HG03280 (cell line): Measurements from ENCODE around the gene TUT4.

Experiments used
- ATAC-seq: cut with Tn5 transposase; IDR thresholded peaks from one replicate; pipeline ENCODE4 v1.9.1; 2021; ENCODE audit warnings: mild to moderate bottlenecking, moderate library complexity; ENCODE audit not compliant: unreplicated experiment

Gene TUT4

GRCh38 chr1:52473039-52473438, 79.9 kb downstream of the TUT4 start:
- no peak for ATAC-seq

DNA sequence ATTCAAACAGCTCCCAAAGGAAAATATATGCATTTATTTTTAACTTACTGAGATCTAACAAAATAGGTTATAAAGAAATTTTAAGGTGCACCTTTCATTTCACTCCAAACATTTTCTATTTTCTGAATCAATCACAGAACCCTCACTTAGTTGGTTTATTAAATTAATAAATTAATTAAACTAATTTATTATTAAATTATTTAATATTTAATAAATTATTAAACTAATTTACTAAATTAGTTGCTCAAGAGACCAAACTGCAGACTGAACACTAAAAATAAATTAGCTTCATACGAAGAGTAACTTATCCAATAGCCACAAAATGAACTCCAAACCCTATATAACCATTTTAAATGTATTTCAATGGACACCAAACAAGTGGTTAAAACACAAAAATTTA, 80.5 kb downstream of the TUT4 start:
- no peak for ATAC-seq

DNA sequence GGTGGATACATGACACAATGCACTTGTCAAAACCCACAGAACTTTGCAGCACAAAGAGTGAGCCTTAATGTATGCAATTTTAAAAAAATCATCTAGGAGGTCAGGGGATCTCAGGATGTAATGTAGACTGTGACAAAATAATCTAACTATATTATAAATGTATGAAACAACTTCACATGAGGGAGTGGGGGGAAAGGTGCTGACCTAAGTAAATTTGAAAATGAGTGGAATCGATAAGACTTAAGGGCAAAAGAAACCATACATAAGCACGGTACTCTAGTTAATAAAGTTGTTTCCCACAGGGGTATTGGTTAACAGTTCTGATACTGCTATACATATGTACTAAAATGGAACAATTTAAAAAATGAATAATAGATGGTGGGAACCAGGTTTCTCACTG, 83.8 kb downstream of the TUT4 start:
- no peak for ATAC-seq

DNA sequence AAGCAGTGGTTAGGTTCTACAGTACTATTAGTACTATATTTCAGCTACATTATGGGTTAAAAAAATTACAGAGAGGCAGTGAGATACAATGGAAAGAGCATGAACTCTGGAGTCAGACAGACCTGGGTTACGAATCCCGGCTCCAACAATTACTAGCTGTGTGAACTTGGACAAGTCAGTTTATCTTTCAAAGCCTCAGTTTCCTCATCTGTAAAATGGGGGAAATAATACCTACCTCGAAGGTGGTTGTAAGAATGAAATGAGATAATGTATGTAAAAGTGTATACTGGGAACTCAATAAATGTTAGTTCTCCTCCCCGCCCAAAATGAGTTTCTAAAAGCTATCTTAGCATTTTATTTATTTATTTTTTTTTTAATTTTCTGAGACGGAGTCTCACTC, 89.0 kb downstream of the TUT4 start:
- ATAC-seq = no peak

- ATAC-seq = no peak
These were observed 91.1 kb downstream of the TUT4 start for GRCh38 chr1:52461821-52462220.

DNA sequence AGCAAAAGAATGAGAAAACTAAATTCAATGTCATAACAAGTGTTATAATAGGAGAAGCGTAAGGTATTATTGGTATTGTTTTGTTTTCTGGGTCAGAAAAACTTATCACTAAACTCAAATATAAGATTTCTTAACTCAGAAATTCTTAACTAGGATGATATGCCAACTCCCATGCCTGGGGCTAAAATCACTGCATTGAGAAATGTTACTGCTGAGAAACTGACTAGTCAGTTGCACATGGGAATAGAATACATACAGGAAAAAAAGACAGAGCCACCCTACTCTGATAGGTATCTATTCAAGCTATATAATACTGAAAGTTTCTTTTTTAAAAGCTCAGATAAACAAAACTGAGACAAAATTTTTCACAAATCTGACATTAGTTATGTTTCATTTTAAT, 92.2 kb downstream of the TUT4 start:
- no peak for ATAC-seq

DNA sequence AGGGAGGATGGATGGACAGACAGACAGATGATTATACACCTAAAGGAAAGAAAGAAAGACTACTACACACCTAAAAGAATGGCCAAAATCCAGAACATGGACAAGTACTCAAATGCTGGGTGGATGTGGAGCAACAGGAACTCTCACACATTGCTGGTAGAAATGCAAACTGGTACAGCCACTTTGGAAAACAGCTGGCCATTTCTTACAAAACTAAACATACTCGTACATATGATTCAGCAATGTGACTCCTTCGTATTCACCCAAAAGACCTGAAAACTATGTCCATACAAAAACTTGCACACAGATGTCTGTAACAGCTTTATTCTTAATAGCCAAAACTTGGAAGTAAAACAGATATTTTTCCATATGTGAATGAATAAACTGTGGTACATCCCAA, 97.2 kb downstream of the TUT4 start:
- ATAC-seq = no peak

GRCh38 chr1:52454779-52455178, 98.1 kb downstream of the TUT4 start:
- no peak for ATAC-seq

DNA sequence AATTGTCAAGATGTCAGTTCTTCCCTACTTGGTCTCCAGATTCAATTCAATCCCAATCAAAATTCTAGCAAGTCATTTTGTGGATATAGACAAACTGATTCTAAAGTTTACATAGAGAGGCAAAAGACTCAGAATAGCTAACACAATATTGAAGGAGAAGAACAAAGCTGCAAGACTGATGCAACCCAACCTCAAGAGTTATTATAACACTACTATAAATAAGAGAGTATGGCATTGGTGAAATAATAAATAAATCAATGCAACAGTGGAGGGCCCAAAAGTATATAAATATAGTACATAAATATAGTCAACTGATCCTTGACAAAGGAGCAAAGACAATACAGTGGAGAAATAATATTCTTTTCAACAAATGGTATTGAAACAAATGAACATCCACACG, 98.8 kb downstream of the TUT4 start:
- ATAC-seq = no peak

GRCh38 chr1:52444463-52444862, 108.4 kb downstream of the TUT4 start:
- no peak for ATAC-seq

GRCh38 chr1:52439976-52440375, 112.9 kb downstream of the TUT4 start:
- no peak for ATAC-seq

DNA sequence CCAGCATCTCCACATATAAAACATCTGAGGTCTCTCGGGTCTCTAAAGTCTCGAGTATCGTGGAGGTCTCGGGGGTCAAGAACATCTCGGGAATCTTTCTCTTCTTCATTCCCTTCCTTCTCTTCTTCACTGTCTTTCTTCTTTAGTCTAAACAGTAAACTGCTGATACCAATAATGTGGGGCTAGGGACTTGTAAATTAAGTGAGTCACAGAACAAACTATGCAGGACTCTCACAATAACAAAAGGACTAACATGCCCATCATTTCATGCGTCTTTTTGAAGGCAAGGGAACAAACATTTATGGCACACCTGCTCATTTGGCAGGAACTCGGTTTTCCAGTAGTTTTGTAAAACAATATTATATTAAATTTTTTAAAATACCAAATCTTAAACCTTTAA, 116.1 kb downstream of the TUT4 start:
- ATAC-seq = no peak

- ATAC-seq = no peak
These were observed 117.2 kb downstream of the TUT4 start for GRCh38 chr1:52435650-52436049.

- no peak for ATAC-seq
These were observed 117.7 kb downstream of the TUT4 start for GRCh38 chr1:52435211-52435610.

GRCh38 chr1:52432807-52433206, 120.1 kb downstream of the TUT4 start:
- no peak for ATAC-seq

GRCh38 chr1:52427152-52427551, 125.7 kb downstream of the TUT4 start:
- ATAC-seq = no peak

DNA sequence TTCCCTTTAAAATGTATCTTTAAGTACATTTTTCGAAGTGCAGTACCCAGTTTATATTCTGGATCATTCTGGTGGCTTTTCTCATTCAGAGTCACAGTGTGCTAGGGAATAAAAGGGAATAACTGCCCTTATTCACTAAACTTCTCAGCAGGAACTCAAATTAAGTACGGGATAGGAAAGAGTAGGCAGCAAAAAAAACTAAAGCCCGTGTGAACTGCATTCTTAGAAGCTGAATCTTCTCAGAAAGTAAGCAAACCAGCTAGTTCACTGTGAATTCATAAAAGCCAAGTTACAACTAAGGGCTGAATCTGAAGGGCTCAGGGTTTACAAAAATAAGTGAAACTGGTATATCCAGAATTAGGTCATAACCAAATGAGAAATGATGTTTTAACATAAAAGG, 126.5 kb downstream of the TUT4 start:
- no peak for ATAC-seq

DNA sequence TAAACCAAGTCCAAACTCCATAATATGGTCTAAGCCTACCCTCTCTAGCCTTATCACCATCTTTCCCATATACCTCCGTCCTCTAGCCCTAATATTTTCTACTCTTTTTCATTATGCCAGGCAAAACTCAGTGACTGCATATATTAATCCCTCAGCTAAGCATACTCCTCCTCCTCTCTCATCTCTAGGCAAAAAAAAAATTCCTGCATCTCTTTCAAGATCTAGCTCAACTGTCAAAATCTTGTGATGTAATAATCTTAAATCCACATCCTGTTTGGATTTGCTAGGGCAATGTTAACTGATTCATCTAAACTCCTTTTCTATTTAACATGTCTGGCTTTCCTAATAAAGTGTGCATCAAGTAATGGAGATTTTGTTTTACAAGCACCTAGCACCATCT, 128.1 kb downstream of the TUT4 start:
- ATAC-seq = no peak

GRCh38 chr1:52424231-52424636, 128.7 kb downstream of the TUT4 start:
- no peak for ATAC-seq

DNA sequence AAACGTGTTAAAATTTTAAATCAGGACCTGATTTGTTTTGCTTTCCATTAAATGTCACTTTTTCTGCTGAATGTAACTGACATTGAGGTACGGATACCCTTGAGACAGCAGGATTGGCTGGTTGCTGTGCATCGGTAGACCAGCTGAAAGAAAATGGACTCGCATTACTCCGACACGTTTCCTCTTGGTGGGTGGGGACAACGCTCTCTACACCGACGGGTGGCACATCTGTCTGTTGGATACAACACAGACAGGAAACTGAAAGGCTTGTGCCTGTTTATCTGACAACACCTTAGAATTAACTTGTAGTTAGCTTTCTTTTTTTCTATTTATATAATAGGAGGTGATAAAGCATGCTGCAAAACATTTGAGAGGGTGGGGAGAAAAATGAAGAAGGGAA, 129.1 kb downstream of the TUT4 start:
- ATAC-seq = no peak

DNA sequence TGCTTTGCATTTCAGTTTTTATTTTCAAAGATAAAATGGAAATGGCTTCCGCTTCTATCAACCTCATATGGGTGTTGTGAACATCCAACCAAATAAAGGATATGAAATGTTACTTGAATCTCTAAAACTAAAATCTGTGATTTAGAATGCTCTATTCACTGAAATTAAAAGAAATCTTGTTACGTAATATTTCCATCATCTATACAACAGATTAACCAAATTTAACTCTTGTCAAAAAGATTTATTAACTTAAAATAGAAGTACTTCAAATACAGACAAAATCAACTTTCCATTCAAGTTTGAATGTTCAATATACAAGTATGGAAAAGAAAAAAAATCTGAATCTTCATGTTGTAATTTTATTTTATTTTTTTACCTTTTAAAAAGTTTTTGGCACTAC, 129.8 kb downstream of the TUT4 start:
- ATAC-seq = no peak

DNA sequence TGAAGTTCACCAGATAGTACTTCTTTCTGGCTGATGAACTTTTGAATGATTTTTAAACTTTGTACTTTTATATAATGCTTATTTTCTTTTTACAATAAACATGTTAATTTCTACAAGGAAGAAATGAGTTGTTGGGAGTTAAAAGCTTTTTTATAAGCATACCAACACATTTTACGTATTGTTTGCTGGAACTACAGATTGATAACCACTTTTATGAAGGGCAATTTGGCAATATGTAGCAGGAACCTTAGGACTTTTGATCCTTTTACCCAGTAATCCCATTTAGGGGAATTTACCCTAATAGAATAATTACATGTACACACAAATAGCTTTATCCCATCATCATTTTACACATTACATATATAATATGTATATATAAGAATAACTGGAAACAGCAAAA, 132.2 kb downstream of the TUT4 start:
- no peak for ATAC-seq

DNA sequence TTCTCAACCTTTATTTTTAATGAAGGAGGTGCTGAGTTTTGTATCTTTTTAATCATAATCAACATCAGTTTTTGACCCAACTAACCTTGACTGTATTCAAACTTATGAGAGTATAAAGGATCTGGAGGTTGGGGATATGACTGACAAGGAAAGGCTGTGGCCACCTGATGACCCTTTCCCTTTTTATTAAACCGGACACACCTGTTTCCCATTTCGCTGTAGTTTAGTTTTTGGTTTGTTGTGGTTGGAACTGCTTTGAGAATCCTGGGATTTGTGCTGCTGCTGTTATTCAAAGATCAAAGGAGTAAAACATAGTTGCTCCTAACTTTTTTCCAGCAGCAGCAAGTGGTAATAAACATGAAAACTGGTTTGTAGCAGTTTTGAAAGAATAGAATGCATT, 136.1 kb downstream of the TUT4 start:
- no peak for ATAC-seq

- no peak for ATAC-seq
These were observed 137.9 kb downstream of the TUT4 start for GRCh38 chr1:52414942-52415341.
